GM10266 (cell line): ENCODE measurements around the gene ARHGEF26.

ENCODE experiments used
- DNase-seq: peaks from one replicate; pipeline ENCODE4 v3.0.0; 2012; ENCODE audit errors: extremely low spot score
- CTCF ChIP-seq: IDR thresholded peaks from 2 replicates; pipeline ENCODE4 v1.5.1; 2012; ENCODE audit warnings: mild to moderate bottlenecking, low read depth; ENCODE audit not compliant: control insufficient read depth, insufficient read depth; ENCODE audit errors: missing control alignments

Gene ARHGEF26

GRCh38 chr3:154220462-154220861, 99.3 kb downstream of the ARHGEF26 start:
- TF ChIP-seq CTCF, result no peak
- no peak for DNase-seq

GRCh38 chr3:154223519-154223918, 102.3 kb downstream of the ARHGEF26 start:
- no peak for TF ChIP-seq CTCF
- DNase-seq, result no peak

GRCh38 chr3:154224366-154224765, 103.2 kb downstream of the ARHGEF26 start:
- no peak for TF ChIP-seq CTCF
- DNase-seq, result no peak

DNA sequence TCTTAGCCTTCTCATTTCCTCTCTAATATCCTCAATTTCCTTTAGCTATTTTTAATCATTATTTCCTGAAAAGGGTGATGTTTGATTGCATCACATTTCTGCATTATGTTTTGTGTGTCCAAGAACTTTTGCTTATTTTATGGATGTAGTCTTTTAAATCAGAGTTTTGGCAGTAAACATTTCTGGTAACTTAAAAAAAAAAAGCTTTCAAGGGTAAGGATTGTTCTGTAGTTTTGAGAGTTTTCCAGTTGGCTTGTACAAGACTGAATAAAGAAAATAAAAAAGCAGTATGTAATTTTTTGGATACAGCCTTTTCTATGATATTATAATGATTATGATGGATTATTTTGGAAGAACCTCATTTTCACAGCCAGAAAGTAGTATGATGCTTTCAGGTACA, 103.7 kb downstream of the ARHGEF26 start:
- DNase-seq, result no peak
- no peak for TF ChIP-seq CTCF

DNA sequence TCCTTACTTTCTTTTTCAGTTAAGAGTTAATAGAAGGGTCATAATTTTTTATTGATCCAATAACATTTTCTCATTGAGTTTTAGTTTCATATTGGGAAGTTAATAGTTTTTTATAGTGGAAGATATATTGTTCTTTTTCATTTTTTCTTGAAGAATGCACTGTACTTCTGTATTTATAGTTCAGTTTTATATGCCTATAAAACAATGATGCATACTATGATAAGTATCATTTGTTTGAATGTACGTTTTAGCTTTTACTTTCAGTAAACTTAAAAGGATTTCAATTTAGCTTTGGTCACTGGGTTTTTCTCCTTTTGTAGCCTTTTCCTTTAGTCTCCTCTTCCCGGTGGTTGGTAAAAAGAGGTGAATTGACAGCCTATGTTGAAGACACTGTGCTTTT, 104.3 kb downstream of the ARHGEF26 start:
- no peak for TF ChIP-seq CTCF
- no peak for DNase-seq

GRCh38 chr3:154227531-154227930, 106.3 kb downstream of the ARHGEF26 start:
- DNase-seq, result no peak
- no peak for TF ChIP-seq CTCF

DNA sequence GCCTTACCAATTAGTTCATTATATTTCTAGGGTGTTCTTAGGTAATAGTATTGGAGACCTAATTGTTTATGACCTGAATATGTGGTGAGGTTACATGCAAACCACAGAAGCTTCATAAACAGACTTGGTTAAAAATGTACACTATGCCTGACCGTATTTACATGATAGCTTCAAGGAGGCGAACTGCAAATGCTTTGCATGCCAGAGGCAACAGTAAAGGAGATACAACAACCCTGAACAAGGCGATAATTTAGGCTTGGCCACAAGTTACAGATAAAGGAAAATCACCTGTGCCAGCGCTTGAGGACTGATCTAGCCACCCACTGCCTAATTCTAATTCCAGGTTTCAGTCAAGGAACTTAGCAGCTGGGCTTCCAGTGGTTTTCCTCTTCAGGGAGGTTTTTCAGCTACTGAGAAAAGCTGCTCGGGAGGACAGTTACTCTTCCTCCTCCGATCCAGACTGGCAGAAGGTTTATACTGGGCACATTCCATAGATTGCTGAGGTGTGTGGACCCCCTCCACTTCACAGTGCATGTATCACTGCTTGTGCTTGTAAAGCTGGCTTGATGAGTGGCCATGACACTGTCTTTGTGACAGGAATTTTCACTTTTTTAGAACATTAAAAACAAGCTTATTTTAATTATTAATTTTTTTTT, 107.5 kb downstream of the ARHGEF26 start:
- no peak for DNase-seq

More for the DNA sequence above, 107.5 kb downstream of the ARHGEF26 start:
- TF ChIP-seq CTCF, result no peak
